PFSK-1 (cell line): ENCODE results near the gene ADGB.

Experiments used
- FOXP2 ChIP-seq: optimal IDR thresholded peaks from 2 replicates; pipeline ENCODE3; 2011; ENCODE audit warnings: borderline replicate concordance, control low read depth, inconsistent platforms; ENCODE audit not compliant: insufficient read depth; ENCODE audit errors: extremely low read length, extremely low read depth
- POLR2AphosphoS5 ChIP-seq: IDR thresholded peaks from 2 replicates; pipeline ENCODE4 v1.6.1; 2012; ENCODE audit warnings: low read depth, mild to moderate bottlenecking, control low read depth, low read length, moderate library complexity
- SIN3A ChIP-seq: IDR thresholded peaks from 2 replicates; pipeline ENCODE4 v1.6.1; 2012; ENCODE audit warnings: mild to moderate bottlenecking, low read length, moderate library complexity, borderline replicate concordance; ENCODE audit not compliant: insufficient read depth
- TAF1 ChIP-seq: IDR thresholded peaks from 2 replicates; pipeline ENCODE4 v1.6.1; 2012; ENCODE audit warnings: low read length, control low read depth, borderline replicate concordance; ENCODE audit not compliant: insufficient read depth
- TF ChIP-seq, protein P1 (sequence below), 2 experiments: IDR thresholded peaks; 2 replicates each; pipeline versions ENCODE4 v1.6.1 to v1.8.0; 2011 to 2012; ENCODE audit warnings: low read depth in 2 of 2, low read length in 2 of 2, control low read depth in 1 of 2, inconsistent platforms in 1 of 2, mild to moderate bottlenecking in 1 of 2, moderate library complexity in 1 of 2; ENCODE audit not compliant: insufficient read depth in 1 of 2

ADGB gene

DNA sequence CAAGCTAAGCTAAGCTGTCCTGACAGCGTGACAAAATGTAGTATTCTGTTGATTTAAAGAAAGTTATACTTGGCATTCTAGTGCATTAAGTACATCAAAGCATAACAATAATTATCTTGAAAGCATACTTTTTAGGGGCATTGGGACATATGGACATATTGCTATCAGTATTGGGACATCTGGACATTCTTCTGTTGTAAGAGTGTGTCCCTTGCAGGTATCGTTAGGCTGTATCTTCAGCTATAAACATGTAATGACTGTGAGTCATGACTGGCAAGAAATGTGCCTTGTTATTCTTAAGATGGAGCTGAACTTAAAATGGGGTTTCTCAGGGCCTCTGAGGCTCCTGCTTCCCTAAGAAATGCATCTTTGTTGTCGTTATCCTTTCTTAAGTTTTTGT is 74.3 kb downstream of the ADGB start:
- TF ChIP-seq POLR2AphosphoS5 = no peak
- TF ChIP-seq TAF1 = no peak
- TF ChIP-seq, protein P1, sequence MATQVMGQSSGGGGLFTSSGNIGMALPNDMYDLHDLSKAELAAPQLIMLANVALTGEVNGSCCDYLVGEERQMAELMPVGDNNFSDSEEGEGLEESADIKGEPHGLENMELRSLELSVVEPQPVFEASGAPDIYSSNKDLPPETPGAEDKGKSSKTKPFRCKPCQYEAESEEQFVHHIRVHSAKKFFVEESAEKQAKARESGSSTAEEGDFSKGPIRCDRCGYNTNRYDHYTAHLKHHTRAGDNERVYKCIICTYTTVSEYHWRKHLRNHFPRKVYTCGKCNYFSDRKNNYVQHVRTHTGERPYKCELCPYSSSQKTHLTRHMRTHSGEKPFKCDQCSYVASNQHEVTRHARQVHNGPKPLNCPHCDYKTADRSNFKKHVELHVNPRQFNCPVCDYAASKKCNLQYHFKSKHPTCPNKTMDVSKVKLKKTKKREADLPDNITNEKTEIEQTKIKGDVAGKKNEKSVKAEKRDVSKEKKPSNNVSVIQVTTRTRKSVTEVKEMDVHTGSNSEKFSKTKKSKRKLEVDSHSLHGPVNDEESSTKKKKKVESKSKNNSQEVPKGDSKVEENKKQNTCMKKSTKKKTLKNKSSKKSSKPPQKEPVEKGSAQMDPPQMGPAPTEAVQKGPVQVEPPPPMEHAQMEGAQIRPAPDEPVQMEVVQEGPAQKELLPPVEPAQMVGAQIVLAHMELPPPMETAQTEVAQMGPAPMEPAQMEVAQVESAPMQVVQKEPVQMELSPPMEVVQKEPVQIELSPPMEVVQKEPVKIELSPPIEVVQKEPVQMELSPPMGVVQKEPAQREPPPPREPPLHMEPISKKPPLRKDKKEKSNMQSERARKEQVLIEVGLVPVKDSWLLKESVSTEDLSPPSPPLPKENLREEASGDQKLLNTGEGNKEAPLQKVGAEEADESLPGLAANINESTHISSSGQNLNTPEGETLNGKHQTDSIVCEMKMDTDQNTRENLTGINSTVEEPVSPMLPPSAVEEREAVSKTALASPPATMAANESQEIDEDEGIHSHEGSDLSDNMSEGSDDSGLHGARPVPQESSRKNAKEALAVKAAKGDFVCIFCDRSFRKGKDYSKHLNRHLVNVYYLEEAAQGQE (IDR thresholded peaks at IDR 0.05; ENCODE audit: insufficient read depth in 1 of 2, low read depth in 2 of 2, low read length in 2 of 2) = no peak
- no peak for TF ChIP-seq SIN3A
- no peak for TF ChIP-seq FOXP2

DNA sequence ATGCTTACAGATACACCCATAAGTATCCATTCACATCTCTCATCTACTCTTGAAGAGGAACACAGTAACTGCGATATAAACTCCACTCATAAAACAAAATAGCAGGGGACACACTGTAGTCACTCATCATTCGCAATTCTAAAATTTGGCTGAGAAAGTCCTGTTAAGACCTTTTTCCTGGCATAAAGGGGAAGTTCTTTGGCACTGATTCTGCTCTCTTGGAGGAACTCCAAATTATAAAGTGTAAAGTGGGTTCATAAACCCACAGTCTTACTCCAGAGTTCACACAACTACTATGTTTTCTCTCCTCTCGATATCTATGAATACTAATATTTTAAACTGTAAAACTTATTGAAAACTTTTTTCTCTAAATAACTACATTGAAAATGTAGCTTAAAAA is 80.6 kb downstream of the ADGB start:
- no peak for TF ChIP-seq FOXP2
- TF ChIP-seq, protein P1 (IDR thresholded peaks at IDR 0.05; ENCODE audit: insufficient read depth in 1 of 2, low read depth in 2 of 2, low read length in 2 of 2) = no peak
- TF ChIP-seq POLR2AphosphoS5 = no peak
- TF ChIP-seq TAF1 = no peak
- TF ChIP-seq SIN3A = no peak

GRCh38 chr6:146682919-146683318 is 84.1 kb downstream of the ADGB start:
- TF ChIP-seq, protein P1 (IDR thresholded peaks at IDR 0.05; ENCODE audit: insufficient read depth in 1 of 2, low read depth in 2 of 2, low read length in 2 of 2) = no peak
- TF ChIP-seq TAF1 (no peak), POLR2AphosphoS5 (no peak), SIN3A (no peak)

DNA sequence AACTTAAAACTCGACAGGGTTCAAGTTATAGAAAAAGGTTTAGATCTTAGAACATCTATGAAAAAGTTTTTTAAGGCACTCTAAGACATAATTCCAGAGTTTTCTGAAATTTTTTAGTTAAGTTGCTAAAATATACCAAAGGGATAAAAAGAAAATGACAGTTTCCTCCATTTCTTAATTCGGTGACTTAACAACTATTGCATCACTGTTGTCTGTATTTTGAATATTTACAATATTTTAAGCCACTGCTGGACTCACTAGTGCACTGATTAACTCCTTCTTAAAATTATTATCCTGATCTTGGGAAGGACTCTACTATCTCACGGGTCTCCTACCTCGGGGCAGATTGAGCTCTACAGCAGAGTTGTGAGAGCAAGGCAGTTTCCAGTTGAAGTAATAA is 91.0 kb downstream of the ADGB start:
- TF ChIP-seq, protein P1 (IDR thresholded peaks at IDR 0.05; ENCODE audit: insufficient read depth in 1 of 2, low read depth in 2 of 2, low read length in 2 of 2) = no peak
- TF ChIP-seq TAF1 (no peak), SIN3A (no peak), POLR2AphosphoS5 (no peak), FOXP2 (no peak)

DNA sequence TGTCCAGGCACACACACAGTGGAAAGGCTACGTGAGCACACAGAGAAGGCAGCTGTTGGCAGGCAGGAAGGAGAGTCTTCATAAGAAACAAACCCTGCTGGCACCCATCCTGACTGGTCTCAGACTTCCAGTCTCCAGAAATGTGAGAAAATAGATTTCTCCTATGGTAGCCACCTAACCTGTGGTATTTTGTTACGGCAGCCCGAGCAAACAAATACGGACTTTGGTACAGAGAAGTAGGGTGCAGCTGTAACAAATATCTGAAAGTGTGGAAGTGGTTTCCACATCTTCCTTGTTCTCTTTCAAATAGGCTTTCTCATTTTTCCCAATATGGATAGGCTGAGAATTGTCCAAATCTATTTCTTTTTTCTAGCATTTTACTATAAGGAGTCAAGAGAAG is 94.6 kb downstream of the ADGB start:
- TF ChIP-seq, protein P1 (IDR thresholded peaks at IDR 0.05; ENCODE audit: insufficient read depth in 1 of 2, low read depth in 2 of 2, low read length in 2 of 2) = no peak
- TF ChIP-seq FOXP2 (no peak), SIN3A (no peak), TAF1 (no peak), POLR2AphosphoS5 (no peak)
